ENCODE data around the gene PLXNA3. TPM values are rescaled to one million over a fixed set of nuclear protein-coding genes. Genes with fewer than 3 reads are reported as not detected.

The PLXNA3 gene
- total RNA-seq, 1 donor from 2014 or later = 4.3 TPM

DNA sequence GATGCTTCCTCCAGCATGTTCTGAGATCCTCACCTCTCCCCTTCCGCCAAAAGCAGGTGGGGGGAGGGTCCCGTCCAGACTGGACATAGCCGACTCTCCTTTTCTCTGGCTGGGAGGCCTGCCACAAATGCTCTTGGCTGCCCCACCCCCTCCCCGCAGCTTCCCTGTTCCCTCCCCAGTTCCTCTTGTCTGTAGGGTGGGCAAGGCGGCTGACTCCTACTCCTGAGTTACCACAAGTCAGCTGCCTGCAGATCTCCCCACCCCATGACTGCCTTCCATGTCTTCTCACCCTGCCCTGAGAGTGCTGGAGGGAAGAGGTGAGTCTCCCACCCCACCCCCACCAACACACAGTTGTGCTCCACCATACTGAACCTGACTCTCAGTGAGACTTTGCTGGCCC lies 26.7 kb upstream of the PLXNA3 start:
- Mint-ChIP-seq H3K4me1 (peaks cover 20% of the 10 kb centered on the region), H3K9me3 (peaks cover 27% of the 10 kb centered on the region), H3K4me3 (no peak overlapping the region), H3K27ac (no peak overlapping the region), H3K27me3 (ENCODE audit: insufficient read depth, low read depth) (peaks cover 16% of the 10 kb centered on the region), H3K36me3 (peaks cover 10% of the 10 kb centered on the region)
- H3F3A ChIP-seq (ENCODE audit: low read depth) = peaks cover 14% of the 10 kb centered on the region
- no peaks in the 10 kb centered on the region for H3K36me3 ChIP-seq
- TF ChIP-seq CTCF (IDR thresholded peaks at IDR 0.05) (no peak), EZH2 (IDR thresholded peaks at IDR 0.05) (no peak), EZH2phosphoT487 (IDR thresholded peaks at IDR 0.05) (no peak)
- no peak for DNase-seq (ENCODE audit: low spot score)
- H2AFZ ChIP-seq (replicated peaks) = no peak overlapping the region
- H3K4me1 ChIP-seq = no peaks in the 10 kb centered on the region
- H4K20me1 ChIP-seq (ENCODE audit: low read depth) = no peaks in the 10 kb centered on the region
- H3K27ac ChIP-seq = no peak overlapping the region
- no peak overlapping the region for H3K4me3 ChIP-seq
- peaks cover 16% of the 10 kb centered on the region for H3K79me2 ChIP-seq (ENCODE audit: low read depth)
- H3K9me3 ChIP-seq (ENCODE audit: low read depth) = no peaks in the 10 kb centered on the region
- H3K9ac ChIP-seq = no peak overlapping the region
- H3K4me2 ChIP-seq = no peak overlapping the region
- no peaks in the 10 kb centered on the region for H3K27me3 ChIP-seq

DNA sequence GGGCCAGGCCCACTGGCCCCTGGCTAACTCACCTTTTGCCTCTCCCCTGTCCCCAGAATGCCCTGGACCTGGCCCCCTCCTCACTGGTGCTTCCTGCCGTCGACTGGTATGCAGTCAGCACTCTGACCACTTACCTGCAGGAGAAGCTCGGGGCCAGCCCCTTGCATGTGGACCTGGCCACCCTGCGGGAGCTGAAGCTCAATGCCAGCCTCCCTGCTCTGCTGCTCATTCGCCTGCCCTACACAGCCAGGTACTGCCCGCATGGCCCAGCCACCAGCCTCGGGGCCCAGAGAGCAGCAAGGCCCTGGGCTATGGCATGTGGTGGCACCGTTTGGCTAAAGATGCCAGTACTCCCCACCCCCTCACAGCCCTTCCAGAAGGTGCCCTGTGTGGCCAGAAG lies 25.9 kb upstream of the PLXNA3 start:
- H3K9ac ChIP-seq = no peak overlapping the region
- H3K4me2 ChIP-seq = no peak overlapping the region
- no peak overlapping the region for H2AFZ ChIP-seq (replicated peaks)
- peaks cover 18% of the 10 kb centered on the region for H3K79me2 ChIP-seq (ENCODE audit: low read depth)
- no peaks in the 10 kb centered on the region for H4K20me1 ChIP-seq (ENCODE audit: low read depth)
- H3K27ac ChIP-seq = no peak overlapping the region
- H3K9me3 ChIP-seq (ENCODE audit: low read depth) = no peaks in the 10 kb centered on the region
- peaks cover 16% of the 10 kb centered on the region for H3K27me3 Mint-ChIP-seq (ENCODE audit: insufficient read depth, low read depth)
- H3K4me1 ChIP-seq = no peaks in the 10 kb centered on the region
- TF ChIP-seq EZH2phosphoT487 (IDR thresholded peaks at IDR 0.05) (no peak), EZH2 (IDR thresholded peaks at IDR 0.05) (no peak), CTCF (IDR thresholded peaks at IDR 0.05) (no peak)
- no peaks in the 10 kb centered on the region for H3K36me3 ChIP-seq
- H3K4me1 Mint-ChIP-seq = peaks cover 20% of the 10 kb centered on the region
- peaks cover 12% of the 10 kb centered on the region for H3F3A ChIP-seq (ENCODE audit: low read depth)
- no peak overlapping the region for H3K4me3 ChIP-seq
- H3K27me3 ChIP-seq = no peaks in the 10 kb centered on the region
- H3K4me3 Mint-ChIP-seq = no peak overlapping the region
- DNase-seq (ENCODE audit: low spot score) = no peak
- peaks cover 10% of the 10 kb centered on the region for H3K36me3 Mint-ChIP-seq
- peaks cover 28% of the 10 kb centered on the region for H3K9me3 Mint-ChIP-seq
- no peak overlapping the region for H3K27ac Mint-ChIP-seq

- Histone ChIP-seq H4K20me1 (ENCODE audit: low read depth) (peaks cover 10% of the 10 kb centered on the region), H3K4me1 (no peaks in the 10 kb centered on the region), H2AFZ (replicated peaks) (no peak overlapping the region), H3K4me3 (no peak overlapping the region), H3F3A (ENCODE audit: low read depth) (peaks cover 8% of the 10 kb centered on the region), H3K9ac (no peak overlapping the region), H3K27me3 (no peaks in the 10 kb centered on the region), H3K4me2 (no peak overlapping the region), H3K36me3 (no peaks in the 10 kb centered on the region), H3K79me2 (ENCODE audit: low read depth) (peaks cover 25% of the 10 kb centered on the region), H3K27ac (no peak overlapping the region), H3K9me3 (ENCODE audit: low read depth) (no peaks in the 10 kb centered on the region)
- H3K4me1 Mint-ChIP-seq = peaks cover 21% of the 10 kb centered on the region
- peaks cover 10% of the 10 kb centered on the region for H3K36me3 Mint-ChIP-seq
- H3K4me3 Mint-ChIP-seq = no peak overlapping the region
- TF ChIP-seq EZH2 (IDR thresholded peaks at IDR 0.05) (no peak), EZH2phosphoT487 (IDR thresholded peaks at IDR 0.05) (no peak), CTCF (IDR thresholded peaks at IDR 0.05) (no peak)
- no peak for DNase-seq (ENCODE audit: low spot score)
- H3K27me3 Mint-ChIP-seq (ENCODE audit: insufficient read depth, low read depth) = peaks cover 20% of the 10 kb centered on the region
- no peak overlapping the region for H3K27ac Mint-ChIP-seq
- H3K9me3 Mint-ChIP-seq = peaks cover 32% of the 10 kb centered on the region
Observed at GRCh38 chrX:154433605-154434004, 24.5 kb upstream of the PLXNA3 start.

All from neural progenitor cell (in vitro differentiated cells).